Stimulated activated naive CD4-positive, alpha-beta T cell treated with Interleukin-2 at 50 U/mL for 16 hours (primary cell): ENCODE data around the gene HEATR3.

Source experiments
- DNase-seq: peaks from one replicate; lab custom pipeline; 2025; lab: John Stamatoyannopoulos, UW

The HEATR3 gene

GRCh38 chr16:50152807-50153595 is 87.2 kb downstream of the HEATR3 start, which contains the start of gene TENT4B:
TSS of gene TENT4B (plus strand) at chr16:50153306. CDS start at chr16:50153622, 316 bp downstream.
- DNase-seq, result peak; percentile 82

- DNase-seq, result peak; percentile 38
These were observed 88.0 kb downstream of the HEATR3 start for GRCh38 chr16:50153596-50154419.

GRCh38 chr16:50154420-50154950 is 88.7 kb downstream of the HEATR3 start:
- DNase-seq, result no peak

- no peak for DNase-seq
These were observed 90.2 kb downstream of the HEATR3 start for GRCh38 chr16:50155925-50156324.
